ENCODE data around the gene CTF1. TPM values are rescaled to one million over a fixed set of nuclear protein-coding genes. Genes with fewer than 3 reads are reported as not detected.
A peak's percentile ranks its signal among the peaks of the same experiment; 100 is the strongest.

CTF1 gene
- total and polyA plus RNA-seq, 4 donors = 0.19 to 0.75 (median 0.35) TPM; not detected in 1

GRCh38 chr16:30922420-30922959 lies 26.1 kb downstream of the CTF1 start:
- Histone ChIP-seq H3K36me3 (ENCODE audit: control insufficient read depth in 4 of 4, insufficient read depth in 3 of 4, low read depth in 1 of 4, low read length in 3 of 4) (no peaks in the 10 kb centered on the region), H3K9ac (ENCODE audit: low read depth in 1 of 2, low read length in 2 of 2) (peak overlapping the region; percentile 79 to 80)

More at GRCh38 chr16:30922420-30922959, 26.1 kb downstream of the CTF1 start:
- DNase-seq (ENCODE audit: low spot score) = peak; percentile 98
- TF ChIP-seq HNF4A (conservative IDR thresholded peaks at IDR 0.05) (no peak), ZBTB33 (IDR thresholded peaks at IDR 0.05) (peak; percentile 97), YY1 (IDR thresholded peaks at IDR 0.05) (no peak), HNF4G (IDR thresholded peaks at IDR 0.05) (no peak), REST (IDR thresholded peaks at IDR 0.05) (peak; percentile 46), CTCF (IDR thresholded peaks at IDR 0.05; ENCODE audit: low read depth, low read length, missing input control) (no peak), FOXA1 (IDR thresholded peaks at IDR 0.05) (peak; percentile 31), SP1 (IDR thresholded peaks at IDR 0.05) (peak; percentile 57), GABPA (IDR thresholded peaks at IDR 0.05 in 1 of 2, conservative IDR thresholded peaks at IDR 0.05 in 1 of 2) (peak; percentile 92 to 97), EGR1 (IDR thresholded peaks at IDR 0.05; ENCODE audit: low read depth in 2 of 2) (peak in 1 of 2 donors; percentile 8), JUND (IDR thresholded peaks at IDR 0.05) (no peak), FOXA2 (IDR thresholded peaks at IDR 0.05) (peak; percentile 35), RXRA (IDR thresholded peaks at IDR 0.05) (peak in 1 of 2 donors; percentile 22), TAF1 (conservative IDR thresholded peaks at IDR 0.05) (no peak), NR2F2 (IDR thresholded peaks at IDR 0.05) (peak; percentile 94), RAD21 (IDR thresholded peaks at IDR 0.05) (no peak), ATF3 (IDR thresholded peaks at IDR 0.05) (peak; percentile 12), MAX (IDR thresholded peaks at IDR 0.05) (peak; percentile 53)
- Histone ChIP-seq H3K27ac (ENCODE audit: low read depth in 1 of 2, low read length in 2 of 2) (peak overlapping the region; percentile 96 to 98), H3K4me1 (ENCODE audit: control insufficient read depth in 4 of 4, insufficient read depth in 4 of 4, low read length in 3 of 4) (peaks cover 4 to 9% (median 8%) of the 10 kb centered on the region in 4 donors), H3K9me3 (ENCODE audit: control insufficient read depth in 4 of 4, low read length in 3 of 4) (no peaks in the 10 kb centered on the region), H3K27me3 (ENCODE audit: control insufficient read depth in 4 of 4, insufficient read depth in 4 of 4, low read length in 3 of 4) (no peaks in the 10 kb centered on the region), H3K4me3 (ENCODE audit: low read depth in 1 of 3, low read length in 3 of 3) (peak overlapping the region; percentile 44 to 92 (median 80))
- WGBS = under 1% methylated on average over 42 of the region's 42 CpGs
